H1 (cell line): ENCODE results near the gene C20orf96. TPM values are rescaled to one million over a fixed set of nuclear protein-coding genes. Genes with fewer than 3 reads are reported as not detected.
A peak's percentile ranks its signal among the peaks of the same experiment; 100 is the strongest.

Source experiments
- CBX8 ChIP-seq: fragments of 300-800, 300-1000 bp; sonication (generic); IDR thresholded peaks from 2 replicates; pipeline ENCODE4 v1.7.1; 2016; ENCODE audit warnings: low read depth, low read length, borderline replicate concordance
- CHD1 ChIP-seq: IDR thresholded peaks from 2 replicates; pipeline ENCODE4 v1.6.1; 2012; ENCODE audit warnings: low read depth, low read length, improper control_type of control experiment
- CREB1 ChIP-seq: IDR thresholded peaks from 2 replicates; pipeline ENCODE4 v1.6.1; 2012; ENCODE audit warnings: inconsistent platforms
- E2F6 ChIP-seq: IDR thresholded peaks from 2 replicates; pipeline ENCODE4 v1.6.1; 2012; ENCODE audit warnings: inconsistent platforms
- EGR1 ChIP-seq: IDR thresholded peaks from 2 replicates; pipeline ENCODE4 v1.6.1; 2011; ENCODE audit warnings: low read depth, low read length, borderline replicate concordance
- FOSL1 ChIP-seq: IDR thresholded peaks from 2 replicates; pipeline ENCODE4 v1.6.1; 2011; ENCODE audit warnings: mild to moderate bottlenecking, low read depth, low read length, moderate library complexity; ENCODE audit not compliant: insufficient read depth
- HDAC6 ChIP-seq: IDR thresholded peaks from one replicate; pipeline ENCODE4 v1.7.1; 2012; ENCODE audit warnings: low read depth, mild to moderate bottlenecking, inconsistent platforms, low read length, moderate library complexity
- KDM1A ChIP-seq: fragments of 200-600, 300-600 bp; sonication (generic); IDR thresholded peaks from 2 replicates; pipeline ENCODE4 v1.7.1; 2016; ENCODE audit warnings: mild to moderate bottlenecking, low read length, borderline replicate concordance
- MAFK ChIP-seq: IDR thresholded peaks from 2 replicates; pipeline ENCODE4 v1.6.1; 2012; ENCODE audit warnings: low read depth, mild to moderate bottlenecking, improper control_type of control experiment, low read length
- NANOG ChIP-seq: IDR thresholded peaks from 2 replicates; pipeline ENCODE4 v1.6.1; 2011; ENCODE audit warnings: low read length, low read depth, mild to moderate bottlenecking, inconsistent platforms; ENCODE audit not compliant: insufficient read depth, poor library complexity, severe bottlenecking
- PHF8 ChIP-seq: fragments of 200-600 bp; sonication (generic); conservative IDR thresholded peaks from 2 replicates; pipeline ENCODE4 v1.7.1; 2012; ENCODE audit warnings: low read depth, mild to moderate bottlenecking, inconsistent platforms, low read length, moderate library complexity
- POLR2AphosphoS5 ChIP-seq: IDR thresholded peaks from 2 replicates; pipeline ENCODE4 v1.6.1; 2011; ENCODE audit warnings: low read depth, low read length
- POU5F1 ChIP-seq: IDR thresholded peaks from 2 replicates; pipeline ENCODE4 v1.6.1; 2011; ENCODE audit warnings: low read depth, mild to moderate bottlenecking, low read length, moderate library complexity
- RAD21 ChIP-seq, 2 experiments: IDR thresholded peaks in 1 of 2; conservative IDR thresholded peaks in 1 of 2; 2 replicates each; pipeline ENCODE4 v1.6.1; 2011; ENCODE audit warnings: low read depth in 2 of 2, low read length in 2 of 2, improper control_type of control experiment in 1 of 2, inconsistent platforms in 1 of 2, mild to moderate bottlenecking in 1 of 2, moderate library complexity in 1 of 2
- RNF2 ChIP-seq: fragments of 200-900, 300-1000 bp; sonication (generic); IDR thresholded peaks from 2 replicates; pipeline ENCODE4 v1.7.1; 2016; ENCODE audit warnings: borderline replicate concordance, low read depth, mild to moderate bottlenecking, antibody characterized with exemption, low read length; ENCODE audit not compliant: poor library complexity, severe bottlenecking; ENCODE audit errors: missing control alignments
- SAP30 ChIP-seq: fragments of 300-600 bp; sonication (generic); IDR thresholded peaks from 2 replicates; pipeline ENCODE4 v1.7.1; 2012; ENCODE audit warnings: low read length, moderate library complexity, mild to moderate bottlenecking, inconsistent platforms; ENCODE audit not compliant: insufficient read depth, insufficient replicate concordance
- SIN3A ChIP-seq, 2 experiments: IDR thresholded peaks in 1 of 2; conservative IDR thresholded peaks in 1 of 2; 2 replicates each; pipeline ENCODE4 v1.6.1; 2011 to 2012; ENCODE audit warnings: low read length in 2 of 2, improper control_type of control experiment in 1 of 2, low read depth in 1 of 2, mild to moderate bottlenecking in 1 of 2
- SIX5 ChIP-seq: IDR thresholded peaks from 2 replicates; pipeline ENCODE4 v1.6.1; 2011; ENCODE audit warnings: mild to moderate bottlenecking, low read depth, low read length
- SP1 ChIP-seq: IDR thresholded peaks from 2 replicates; pipeline ENCODE4 v1.6.1; 2011; ENCODE audit warnings: low read depth, low read length
- SUZ12 ChIP-seq: fragments of 200-600 bp; sonication (generic); IDR thresholded peaks from 2 replicates; pipeline ENCODE4 v1.6.1; 2012; ENCODE audit warnings: mild to moderate bottlenecking, inconsistent platforms, low read length, moderate library complexity, mixed read lengths
- TAF7 ChIP-seq: optimal IDR thresholded peaks from 2 replicates; pipeline ENCODE3; 2011; ENCODE audit warnings: low read depth, mild to moderate bottlenecking, inconsistent platforms, low read length, moderate library complexity, borderline replicate concordance
- TBP ChIP-seq: IDR thresholded peaks from 2 replicates; pipeline ENCODE4 v1.6.1; 2011; ENCODE audit warnings: low read depth, low read length, improper control_type of control experiment
- TCF12 ChIP-seq: IDR thresholded peaks from 2 replicates; pipeline ENCODE4 v1.6.1; 2011; ENCODE audit warnings: low read depth, mild to moderate bottlenecking, low read length
- polyA plus RNA-seq, 7 experiments: library from polyadenylated mRNA; depleted of rRNA in 3 of 7; stranded (reverse) in 5 of 7; unstranded in 2 of 7; fragments of >200 nt in 5 of 7; fragments of 200-250 nt in 2 of 7; gene quantifications; 1 replicate in 5 of 7; 2 replicates in 1 of 7; 4 replicates in 1 of 7; pipeline versions ENCODE4 v1.2.1 to v1.2.3, GENCODE V29; 2011 to 2013; ENCODE audit warnings: missing spikeins in 2 of 7, mixed read lengths in 2 of 7
- total RNA-seq: library from RNA; stranded (reverse); fragmentation: NEBNext Ultra II Directional; extraction: Animal tissue kit (Norgen Biotek cat#: 25700); gene quantifications from 2 replicates; pipeline ENCODE4 v1.2.1, GENCODE V29; 2021

The C20orf96 gene
- total and polyA plus RNA-seq, 2 of the 8 experiments (the other 6 are each of a cell fraction or from before 2014, with no cell fraction given): 19.2 to 21.0 TPM

- TF ChIP-seq FOSL1 (no peak), SIX5 (no peak), SIN3A (conservative IDR thresholded peaks at IDR 0.05 in 1 of 2, IDR thresholded peaks at IDR 0.05 in 1 of 2; ENCODE audit: low read depth in 1 of 2, low read length in 2 of 2) (peak; percentile 36 to 80; a peak in 2 of 4 replicates), EGR1 (peak; percentile 97), CHD1 (no peak), MAFK (no peak), TCF12 (no peak), CREB1 (peak; percentile 75), E2F6 (peak; percentile 28; the same call in 1 of the 2 replicates), POU5F1 (no peak), KDM1A (no peak), HDAC6 (no peak), TBP (peak; percentile 65; the same call in 1 of the 2 replicates), CBX8 (no peak), SAP30 (peak; percentile 54), RAD21 (IDR thresholded peaks at IDR 0.05 in 1 of 2, conservative IDR thresholded peaks at IDR 0.05 in 1 of 2; ENCODE audit: low read depth in 2 of 2, low read length in 2 of 2) (no peak), SUZ12 (no peak), POLR2AphosphoS5 (no peak), TAF7 (no peak), PHF8 (no peak), SP1 (peak; percentile 85), NANOG (peak; percentile 51), RNF2 (no peak)
Measured at GRCh38 chr20:327186-328026, 36.9 kb upstream of the C20orf96 start (continued).
